Endothelial cell of umbilical vein (primary cell): Measurements from ENCODE around the gene ANKRD28. TPM values are rescaled to one million over a fixed set of nuclear protein-coding genes. Genes with fewer than 3 reads are reported as not detected.

ENCODE experiments used
- BruUV-seq: library from RNA; stranded (reverse); fragments of 400-500 nt; replicated peaks from 2 replicates; lab custom pipeline; 2021; lab: Mats Ljungman, UMichigan
- CTCF ChIA-PET: fragments of 300-600, 350-600 bp; sonication (Branson Sonifier 250); formaldehyde crosslinking; loops from one replicate; lab custom pipeline; 2021; ENCODE audit warnings: antibody characterized with exemption, inconsistent platforms; lab: Charles Lee
- POLR2A ChIA-PET: fragments of 300-600, 350-600 bp; sonication (Branson Sonifier 250); formaldehyde crosslinking; loops from one replicate; lab custom pipeline; 2021; ENCODE audit warnings: antibody characterized with exemption, inconsistent platforms; lab: Charles Lee
- DNase-seq: peaks from one replicate; pipeline ENCODE4 v3.0.0-alpha.2; 2011; ENCODE audit warnings: low read depth, low spot score
- FAIRE-seq: peaks from 2 replicates; lab custom pipeline; 2011; peaks lifted over from hg19 to GRCh38; lab: Jason Lieb, UNC
- H2AFZ ChIP-seq: 2 replicates; pipeline ENCODE4 v1.6.0; 2012; ENCODE audit warnings: low read depth, low read length, control low read depth, inconsistent platforms
- H3K27ac ChIP-seq: 2 replicates; pipeline ENCODE4 v1.5.1; 2011; ENCODE audit warnings: low read depth, mild to moderate bottlenecking, control low read depth, low read length, moderate library complexity; ENCODE audit not compliant: insufficient read depth
- H3K27me3 ChIP-seq, 2 experiments: 2 replicates each; pipeline versions ENCODE4 v1.6.0 to v1.6.1; 2011; ENCODE audit warnings: low read length in 2 of 2, mixed read lengths in 1 of 2; ENCODE audit not compliant: control insufficient read depth in 2 of 2, insufficient read depth in 2 of 2
- H3K36me3 ChIP-seq, 2 experiments: 2 replicates in 1 of 2; 3 replicates in 1 of 2; pipeline ENCODE4 v1.5.1; 2011; ENCODE audit warnings: low read length in 2 of 2, mild to moderate bottlenecking in 1 of 2, moderate library complexity in 1 of 2; ENCODE audit not compliant: control insufficient read depth in 2 of 2, insufficient read depth in 2 of 2; ENCODE audit errors: extremely low read depth in 1 of 2
- H3K4me1 ChIP-seq: 3 replicates; pipeline ENCODE4 v1.5.1; 2011; ENCODE audit warnings: mild to moderate bottlenecking, low read length; ENCODE audit not compliant: control insufficient read depth, insufficient read depth; ENCODE audit errors: extremely low read depth
- H3K4me2 ChIP-seq: 2 replicates; pipeline ENCODE4 v1.6.1; 2011; ENCODE audit warnings: low read length, control low read depth, mixed read lengths; ENCODE audit not compliant: insufficient read depth
- H3K4me3 ChIP-seq, 3 experiments: fragments of 200-600 bp in 1 of 3; sonication (generic), shearing (Covaris generic) in 1 of 3; replicated peaks in 1 of 3; 2 replicates each; pipeline ENCODE4 v1.5.1; 2011 to 2016; ENCODE audit warnings: control low read depth in 3 of 3, low read length in 3 of 3, mild to moderate bottlenecking in 2 of 3, inconsistent platforms in 1 of 3, low read depth in 1 of 3, moderate library complexity in 1 of 3; ENCODE audit not compliant: insufficient read depth in 1 of 3
- H3K79me2 ChIP-seq: 2 replicates; pipeline ENCODE4 v1.6.0; 2012; ENCODE audit warnings: low read length, inconsistent platforms; ENCODE audit not compliant: control insufficient read depth, insufficient read depth
- H3K9ac ChIP-seq: replicated peaks from 2 replicates; pipeline ENCODE3; 2011; ENCODE audit warnings: low read length, control low read depth; ENCODE audit not compliant: insufficient read depth; ENCODE audit errors: extremely low read depth
- H3K9me1 ChIP-seq: replicated peaks from 3 replicates; pipeline ENCODE4 v1.6.0; 2011; ENCODE audit warnings: mild to moderate bottlenecking, low read length; ENCODE audit not compliant: control insufficient read depth, insufficient read depth; ENCODE audit errors: extremely low read depth
- H3K9me3 ChIP-seq: replicated peaks from 2 replicates; pipeline ENCODE4 v1.5.1; 2012; ENCODE audit warnings: low read length, inconsistent platforms; ENCODE audit not compliant: control insufficient read depth, insufficient read depth
- H4K20me1 ChIP-seq: replicated peaks from 2 replicates; pipeline ENCODE3; 2011; ENCODE audit warnings: mild to moderate bottlenecking, low read length; ENCODE audit not compliant: control insufficient read depth, insufficient read depth; ENCODE audit errors: extremely low read depth
- EZH2 ChIP-seq: IDR thresholded peaks from 2 replicates; pipeline ENCODE4 v1.6.1; 2012; ENCODE audit warnings: borderline replicate concordance, low read depth, mild to moderate bottlenecking, moderate library complexity, low read length, inconsistent platforms; ENCODE audit not compliant: severe bottlenecking
- FOS ChIP-seq: IDR thresholded peaks from 2 replicates; pipeline ENCODE4 v1.6.1; 2011; ENCODE audit warnings: mild to moderate bottlenecking, low read length, moderate library complexity, borderline replicate concordance; ENCODE audit not compliant: insufficient read depth
- GATA2 ChIP-seq: IDR thresholded peaks from 2 replicates; pipeline ENCODE4 v1.7.0; 2011; ENCODE audit warnings: low read depth, mild to moderate bottlenecking, moderate library complexity, mixed read lengths, low read length; ENCODE audit not compliant: insufficient read length, insufficient read depth
- JUN ChIP-seq: IDR thresholded peaks from 2 replicates; pipeline ENCODE4 v1.6.1; 2011; ENCODE audit warnings: borderline replicate concordance, low read depth; ENCODE audit not compliant: insufficient read length, insufficient read depth
- MYC ChIP-seq: IDR thresholded peaks from one replicate; pipeline ENCODE4 v1.6.1; 2011; ENCODE audit warnings: mild to moderate bottlenecking, low read depth, low read length
- POLR2A ChIP-seq: IDR thresholded peaks from 2 replicates; pipeline ENCODE4 v1.6.1; 2012; ENCODE audit warnings: low read depth, mild to moderate bottlenecking, control low read depth, low read length
- POLR2AphosphoS5 ChIP-seq: IDR thresholded peaks from 2 replicates; pipeline ENCODE4 v1.6.1; 2012; ENCODE audit warnings: low read depth, mild to moderate bottlenecking, control low read depth, low read length, moderate library complexity; ENCODE audit not compliant: insufficient read depth
- dilution Hi-C: fragments of 300-500 bp; cut with MboI; formaldehyde crosslinking; loops from one replicate; pipeline ENCODE4 v1.15.0; 2019; ENCODE audit warnings: low sequenced_read_pairs; ENCODE audit not compliant: extremely low pct_ligation_motif_present
- intact Hi-C: fragments of 100-400 bp; cut with micrococcal nuclease; formaldehyde crosslinking; loops from one replicate; pipeline ENCODE4 v1.10.0; 2022
- polyA plus RNA-seq, 4 experiments: library from polyadenylated mRNA; depleted of rRNA in 3 of 4; stranded (reverse) in 3 of 4; unstranded in 1 of 4; fragments of >200 nt; gene quantifications; 2 replicates each; pipeline versions ENCODE4 v1.2.1 to v1.2.3, GENCODE V29; 2011 to 2012; ENCODE audit warnings: missing spikeins in 1 of 4
- total RNA-seq: library from RNA; stranded (reverse); gene quantifications from 2 replicates; pipeline ENCODE4 v1.2.3, GENCODE V29; 2021
- TF ChIP-seq, protein P1 (sequence below), 2 donors: IDR thresholded peaks; 1 replicate in 1 of 2; 2 replicates in 1 of 2; pipeline ENCODE4 v1.5.1; 2011; ENCODE audit warnings: low read length in 2 of 2, mild to moderate bottlenecking in 2 of 2, moderate library complexity in 2 of 2, control low read depth in 1 of 2, inconsistent platforms in 1 of 2, low read depth in 1 of 2; ENCODE audit not compliant: insufficient read depth in 1 of 2; ENCODE audit errors: extremely low read depth in 1 of 2
- TF ChIP-seq, protein P2 (sequence below): IDR thresholded peaks from 2 replicates; pipeline ENCODE4 v1.6.1; 2011; ENCODE audit not compliant: insufficient read depth, insufficient read length

The ANKRD28 gene
- total and polyA plus RNA-seq, 2 donors (not counting 3 experiments of a cell fraction or from before 2014, with no cell fraction given) = 36.7 to 97.3 TPM

DNA sequence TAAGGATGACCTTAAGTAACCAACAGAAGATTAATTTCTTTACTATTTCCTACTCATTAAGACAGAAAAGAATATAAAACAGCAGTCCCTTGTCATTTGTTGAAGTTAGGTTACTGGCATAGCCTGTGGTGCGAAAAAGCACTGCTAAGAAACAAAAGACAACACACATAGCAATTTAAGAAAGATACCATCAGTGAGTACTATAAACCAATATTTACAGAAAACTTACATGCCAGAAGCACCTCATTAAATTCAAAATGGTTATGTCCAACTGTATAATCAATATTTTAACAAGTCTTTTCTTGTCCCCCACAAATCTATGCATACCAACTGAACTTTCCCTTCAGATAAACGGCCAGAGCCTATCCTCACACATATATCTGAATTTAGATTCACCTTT lies 42.0 kb downstream of the ANKRD28 start:
- no peak for DNase-seq
- H3K9me3 ChIP-seq = no peaks in the 10 kb centered on the region
- H3K9me1 ChIP-seq = no peaks in the 10 kb centered on the region
- H3K27ac ChIP-seq = no peak overlapping the region
- peaks cover 16% of the 10 kb centered on the region for H3K79me2 ChIP-seq
- no peak overlapping the region for H2AFZ ChIP-seq
- H3K4me1 ChIP-seq = peaks cover 2% of the 10 kb centered on the region
- H3K9ac ChIP-seq = no peak overlapping the region
- H3K36me3 ChIP-seq = peaks cover 0 to 2% of the 10 kb centered on the region in 2 experiments
- dilution Hi-C loops = no loop called here
- POLR2A ChIA-PET = no interaction called here
- no peak for TF ChIP-seq EZH2
- TF ChIP-seq MYC = no peak
- no peak for TF ChIP-seq POLR2AphosphoS5
- no peak for TF ChIP-seq FOS
- TF ChIP-seq GATA2 = no peak
- TF ChIP-seq JUN = no peak
- TF ChIP-seq, protein P1, sequence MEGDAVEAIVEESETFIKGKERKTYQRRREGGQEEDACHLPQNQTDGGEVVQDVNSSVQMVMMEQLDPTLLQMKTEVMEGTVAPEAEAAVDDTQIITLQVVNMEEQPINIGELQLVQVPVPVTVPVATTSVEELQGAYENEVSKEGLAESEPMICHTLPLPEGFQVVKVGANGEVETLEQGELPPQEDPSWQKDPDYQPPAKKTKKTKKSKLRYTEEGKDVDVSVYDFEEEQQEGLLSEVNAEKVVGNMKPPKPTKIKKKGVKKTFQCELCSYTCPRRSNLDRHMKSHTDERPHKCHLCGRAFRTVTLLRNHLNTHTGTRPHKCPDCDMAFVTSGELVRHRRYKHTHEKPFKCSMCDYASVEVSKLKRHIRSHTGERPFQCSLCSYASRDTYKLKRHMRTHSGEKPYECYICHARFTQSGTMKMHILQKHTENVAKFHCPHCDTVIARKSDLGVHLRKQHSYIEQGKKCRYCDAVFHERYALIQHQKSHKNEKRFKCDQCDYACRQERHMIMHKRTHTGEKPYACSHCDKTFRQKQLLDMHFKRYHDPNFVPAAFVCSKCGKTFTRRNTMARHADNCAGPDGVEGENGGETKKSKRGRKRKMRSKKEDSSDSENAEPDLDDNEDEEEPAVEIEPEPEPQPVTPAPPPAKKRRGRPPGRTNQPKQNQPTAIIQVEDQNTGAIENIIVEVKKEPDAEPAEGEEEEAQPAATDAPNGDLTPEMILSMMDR (IDR thresholded peaks at IDR 0.05; ENCODE audit: extremely low read depth in 1 of 2, insufficient read depth in 1 of 2, low read depth in 1 of 2, low read length in 2 of 2) = no peak
- TF ChIP-seq, protein P2, sequence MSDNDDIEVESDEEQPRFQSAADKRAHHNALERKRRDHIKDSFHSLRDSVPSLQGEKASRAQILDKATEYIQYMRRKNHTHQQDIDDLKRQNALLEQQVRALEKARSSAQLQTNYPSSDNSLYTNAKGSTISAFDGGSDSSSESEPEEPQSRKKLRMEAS = no peak
- TF ChIP-seq POLR2A = no peak
- H3K4me3 ChIP-seq = no peak overlapping the region
- no peaks in the 10 kb centered on the region for H4K20me1 ChIP-seq
- BruUV-seq = no TSS peak
- no peaks in the 10 kb centered on the region for H3K27me3 ChIP-seq
- FAIRE-seq = no peak
- no peak overlapping the region for H3K4me2 ChIP-seq
- CTCF ChIA-PET = interaction anchor here (0.8 to 1.0 kb wide), 3 partner anchors 9 to 57 kb away, joined by 3 to 4 read pairs (median 3); partner anchors contain the start of gene ANKRD28
- intact Hi-C loops = no loop called here
